ENCODE data around the gene CHERP.

Gene CHERP, protein sequence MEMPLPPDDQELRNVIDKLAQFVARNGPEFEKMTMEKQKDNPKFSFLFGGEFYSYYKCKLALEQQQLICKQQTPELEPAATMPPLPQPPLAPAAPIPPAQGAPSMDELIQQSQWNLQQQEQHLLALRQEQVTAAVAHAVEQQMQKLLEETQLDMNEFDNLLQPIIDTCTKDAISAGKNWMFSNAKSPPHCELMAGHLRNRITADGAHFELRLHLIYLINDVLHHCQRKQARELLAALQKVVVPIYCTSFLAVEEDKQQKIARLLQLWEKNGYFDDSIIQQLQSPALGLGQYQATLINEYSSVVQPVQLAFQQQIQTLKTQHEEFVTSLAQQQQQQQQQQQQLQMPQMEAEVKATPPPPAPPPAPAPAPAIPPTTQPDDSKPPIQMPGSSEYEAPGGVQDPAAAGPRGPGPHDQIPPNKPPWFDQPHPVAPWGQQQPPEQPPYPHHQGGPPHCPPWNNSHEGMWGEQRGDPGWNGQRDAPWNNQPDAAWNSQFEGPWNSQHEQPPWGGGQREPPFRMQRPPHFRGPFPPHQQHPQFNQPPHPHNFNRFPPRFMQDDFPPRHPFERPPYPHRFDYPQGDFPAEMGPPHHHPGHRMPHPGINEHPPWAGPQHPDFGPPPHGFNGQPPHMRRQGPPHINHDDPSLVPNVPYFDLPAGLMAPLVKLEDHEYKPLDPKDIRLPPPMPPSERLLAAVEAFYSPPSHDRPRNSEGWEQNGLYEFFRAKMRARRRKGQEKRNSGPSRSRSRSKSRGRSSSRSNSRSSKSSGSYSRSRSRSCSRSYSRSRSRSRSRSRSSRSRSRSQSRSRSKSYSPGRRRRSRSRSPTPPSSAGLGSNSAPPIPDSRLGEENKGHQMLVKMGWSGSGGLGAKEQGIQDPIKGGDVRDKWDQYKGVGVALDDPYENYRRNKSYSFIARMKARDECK

GRCh38 chr19:16542045-16542909, at the start of gene CHERP:
TSS of gene CHERP (minus strand) at chr19:16542437. CDS start at chr19:16542378, 59 bp downstream.
- peak; percentile 95 for DNase-seq

DNA sequence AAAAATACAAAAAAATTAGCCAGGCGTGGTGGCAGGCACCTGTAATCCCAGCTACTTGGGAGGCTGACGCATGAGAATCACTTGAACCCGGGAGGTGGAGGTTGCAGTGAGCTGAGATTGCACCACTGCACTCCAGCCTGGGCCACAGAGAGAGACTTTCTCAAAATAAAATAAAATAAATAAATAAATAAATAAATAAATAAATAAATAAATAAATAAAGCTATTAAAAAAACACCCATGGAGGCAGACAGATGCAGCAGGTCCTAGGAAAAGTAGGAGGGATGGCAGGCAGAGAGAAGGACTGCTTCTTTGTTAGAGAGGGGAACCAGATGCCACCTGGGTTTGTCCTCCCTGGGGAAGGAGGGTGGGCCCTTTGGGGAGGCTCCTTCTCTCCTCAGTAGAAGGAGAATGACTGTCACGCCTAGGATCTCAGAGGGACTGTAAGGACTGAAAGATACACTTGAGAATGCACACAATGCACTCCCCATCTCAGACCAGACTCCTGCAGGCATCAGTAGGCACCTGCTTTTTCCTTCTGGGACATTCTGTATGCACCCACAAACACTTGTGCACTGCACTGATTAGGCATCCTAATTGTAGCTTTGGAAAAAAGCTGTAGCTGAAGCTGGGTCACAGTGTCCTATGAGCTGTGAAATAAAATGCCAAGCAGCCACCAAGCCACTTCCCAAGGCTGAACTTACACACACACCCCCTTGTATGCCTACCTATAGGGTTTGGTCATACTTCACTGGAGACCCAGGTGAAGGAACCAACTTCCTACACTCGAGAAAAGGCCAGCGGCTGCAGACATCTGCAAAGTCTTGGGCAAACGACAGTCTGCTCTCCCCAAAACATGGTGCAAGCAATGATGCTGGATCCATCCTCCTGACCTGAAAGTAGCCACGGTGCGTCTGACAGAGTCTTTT, 48.9 kb upstream of the CHERP start:
- DNase-seq = no peak

- no peak for DNase-seq
Observed at GRCh38 chr19:16589917-16590316, 47.7 kb upstream of the CHERP start.

GRCh38 chr19:16588824-16589577, 46.8 kb upstream of the CHERP start:
- DNase-seq = no peak

DNA sequence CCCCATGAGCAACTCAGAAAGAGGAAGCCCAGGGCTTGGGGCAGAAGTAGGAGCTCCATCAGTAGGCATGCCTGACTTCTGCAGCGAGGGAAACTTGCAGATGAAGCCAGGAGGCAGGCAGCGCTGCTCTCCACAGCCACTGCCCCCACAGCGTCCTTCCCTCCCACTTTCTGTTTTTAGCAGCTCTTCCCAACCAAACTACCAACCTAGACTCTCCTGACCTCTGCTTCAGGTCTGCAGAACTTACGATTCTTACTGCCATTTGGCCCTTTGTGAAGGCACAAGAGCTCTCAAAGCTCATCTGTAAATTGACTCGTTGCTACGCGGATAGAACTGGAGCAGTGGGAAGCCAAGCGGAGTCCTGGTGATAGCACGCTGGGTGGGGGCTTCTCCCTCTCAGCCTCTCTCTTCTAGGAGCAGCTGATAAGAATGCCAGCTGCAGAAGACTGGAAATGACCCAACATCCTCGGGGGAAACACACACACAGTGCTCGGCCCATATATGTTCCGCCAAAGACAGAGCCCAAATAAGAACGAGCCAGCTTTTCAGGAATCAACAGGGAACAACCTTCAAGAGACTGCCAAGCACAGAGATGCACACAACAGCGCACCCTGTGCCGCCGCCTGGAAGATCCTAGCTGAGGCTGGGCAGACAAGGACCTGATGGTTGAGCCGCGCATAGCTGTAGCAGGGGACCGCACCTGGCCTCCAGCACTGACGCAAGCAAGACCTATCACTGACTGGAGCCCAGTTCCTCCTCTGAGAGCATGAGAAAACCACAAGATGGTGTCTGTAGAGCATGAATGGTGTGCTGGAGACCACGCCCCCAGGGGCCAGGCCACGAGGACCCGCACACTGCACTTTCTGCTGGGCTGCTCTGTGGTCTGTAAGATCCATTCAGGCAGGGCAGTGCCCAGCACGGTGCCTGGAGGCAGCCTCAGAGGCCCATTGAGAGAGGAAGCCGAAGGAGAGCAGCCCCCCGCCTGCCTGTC, 45.9 kb upstream of the CHERP start:
- DNase-seq = no peak

DNA sequence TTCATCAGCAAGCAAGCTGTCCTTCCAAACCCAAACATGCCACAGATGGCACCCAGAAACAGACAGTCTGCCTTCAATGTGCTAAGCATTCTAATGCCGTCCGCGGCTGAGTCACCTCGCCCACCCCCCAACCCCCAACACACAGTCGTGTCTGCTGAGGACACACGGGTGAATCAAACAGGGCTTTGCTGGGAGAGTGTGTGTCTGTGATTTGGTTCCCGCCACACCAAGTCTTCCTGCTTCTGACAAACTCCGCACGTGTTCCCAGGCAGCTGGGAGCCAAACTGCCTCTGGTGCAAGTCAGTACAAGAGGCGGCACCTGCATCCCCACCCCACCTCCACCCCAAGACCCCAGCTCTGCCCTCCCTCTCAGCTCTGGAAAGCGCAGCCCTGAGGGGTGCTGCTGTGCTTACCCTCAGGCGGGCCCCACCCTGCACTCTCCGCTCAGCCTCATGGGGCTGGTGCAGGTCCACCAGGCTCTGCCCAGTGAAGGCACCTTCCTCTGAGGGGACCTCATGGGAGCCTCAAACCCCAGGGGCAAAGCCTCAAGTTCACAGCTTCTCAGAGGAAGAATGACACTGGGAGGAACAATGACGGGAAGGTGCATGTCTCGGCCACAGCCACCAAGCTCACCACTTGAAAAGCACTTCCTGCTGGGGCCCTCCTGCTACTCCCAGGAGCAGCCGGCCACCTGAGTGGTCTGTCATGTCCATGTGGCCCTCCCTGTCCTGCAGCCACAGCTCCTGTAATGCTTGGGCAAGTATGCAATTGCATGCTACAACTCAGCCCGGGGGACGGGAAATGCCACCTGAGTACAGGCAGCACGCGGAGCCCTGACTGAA, 45.0 kb upstream of the CHERP start:
- DNase-seq = no peak

DNA sequence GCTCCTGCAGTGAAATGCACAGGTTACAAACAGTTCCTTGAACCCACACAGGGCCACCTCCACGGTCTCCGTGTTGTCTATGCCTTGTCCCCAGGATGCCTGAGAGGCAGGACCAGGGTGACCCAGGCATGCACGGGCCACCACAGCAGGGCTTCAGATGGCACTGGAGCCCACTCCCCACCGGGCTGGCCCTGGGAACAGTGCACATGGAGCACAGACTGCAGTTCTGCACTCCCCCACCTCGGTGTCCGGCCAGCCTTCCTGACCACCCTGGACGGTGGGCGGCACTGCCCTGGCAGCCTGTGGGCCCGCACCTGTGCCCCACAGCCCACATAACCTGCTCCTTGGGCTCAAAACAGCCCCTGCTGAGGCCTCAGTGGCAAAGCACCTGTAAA, 44.2 kb upstream of the CHERP start:
- no peak for DNase-seq

DNA sequence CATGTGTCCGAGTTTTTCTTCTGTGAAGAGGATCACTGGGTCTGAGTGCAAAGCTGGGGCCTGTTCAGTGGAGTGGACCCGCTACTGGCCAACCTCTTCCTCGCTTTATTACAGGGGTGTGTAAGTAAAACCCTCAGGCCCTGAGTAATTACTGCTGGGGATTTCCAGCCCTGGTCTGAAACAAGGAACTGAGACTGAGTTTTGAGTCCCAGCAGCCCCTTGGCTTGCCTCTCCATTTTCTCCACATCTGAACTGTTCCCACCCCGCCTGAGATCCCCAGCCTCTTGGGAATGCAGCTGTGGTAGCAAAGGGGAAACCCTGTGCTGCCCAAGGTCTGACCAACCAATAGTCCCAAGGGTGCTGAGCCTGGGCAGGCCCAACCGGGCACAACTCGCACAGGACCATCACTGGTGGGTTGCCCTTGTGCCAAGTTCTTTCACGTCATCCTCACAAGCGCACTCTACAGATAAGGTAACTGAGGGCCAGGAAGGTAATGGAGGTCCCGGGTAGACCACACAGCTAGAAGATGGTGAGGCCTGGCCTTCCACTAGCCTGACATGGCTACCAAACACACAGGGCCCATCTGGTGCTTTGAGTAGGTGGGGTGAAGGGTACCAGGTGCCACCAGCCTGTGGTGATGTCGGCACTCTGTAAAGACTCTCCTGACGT, 43.7 kb upstream of the CHERP start:
- peak; percentile 12 for DNase-seq

DNA sequence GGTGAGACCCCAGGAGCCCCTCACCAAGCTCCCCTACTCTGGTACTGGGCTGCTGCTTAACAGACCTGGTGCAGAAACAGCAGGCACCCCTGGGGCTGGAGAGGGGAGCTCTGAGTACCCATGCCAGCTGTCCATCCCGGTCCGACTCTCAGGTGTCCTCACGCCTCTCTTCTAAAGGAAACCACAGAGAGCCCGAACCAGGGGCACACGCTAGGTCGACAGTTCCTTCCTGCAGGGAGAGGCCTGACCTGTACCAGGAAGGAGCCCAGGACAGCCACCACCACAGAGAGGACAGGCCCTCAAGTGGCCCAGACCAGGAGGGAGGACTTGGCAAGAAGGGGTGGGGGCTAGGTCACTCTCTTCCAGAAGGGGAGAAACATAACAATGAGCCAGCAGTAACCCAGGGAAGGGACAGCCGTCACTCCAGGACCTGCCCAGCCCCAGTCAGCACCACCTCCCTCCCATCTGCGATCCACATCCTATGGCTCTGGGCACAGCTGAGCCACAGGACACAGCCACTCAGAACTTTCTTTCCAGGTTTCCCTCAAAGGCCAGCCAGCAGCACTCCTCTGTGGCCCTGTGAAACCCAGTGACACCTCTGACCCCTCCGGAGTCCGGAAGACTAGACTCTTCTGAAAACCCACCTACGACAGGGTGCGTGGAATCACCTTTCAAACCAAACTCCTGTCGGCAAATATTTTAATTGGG, 43.0 kb upstream of the CHERP start:
- no peak for DNase-seq

GRCh38 chr19:16584248-16585093, 42.2 kb upstream of the CHERP start:
- DNase-seq = peak; percentile 74

GRCh38 chr19:16582486-16583261, 40.4 kb upstream of the CHERP start:
- DNase-seq = no peak

DNA sequence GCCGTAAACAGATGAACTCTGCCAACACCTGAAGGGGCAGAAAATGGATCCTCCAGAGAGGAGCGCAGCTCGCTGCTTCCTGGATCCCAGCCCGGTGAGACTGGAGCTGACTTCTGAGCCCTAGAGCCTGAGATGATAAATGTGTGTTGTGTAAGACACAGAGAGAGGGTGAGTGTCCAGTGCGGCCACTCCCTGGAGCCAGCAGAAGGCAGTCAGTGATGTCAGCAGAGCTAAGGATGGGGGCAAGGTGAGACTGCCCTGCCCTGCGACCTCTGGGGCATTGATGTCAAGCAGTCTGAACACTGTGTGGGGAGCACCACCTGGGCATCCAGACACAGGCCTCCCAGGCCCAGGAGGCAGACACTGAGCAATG, 39.7 kb upstream of the CHERP start:
- peak; percentile 78 for DNase-seq

GRCh38 chr19:16581145-16581970, 39.1 kb upstream of the CHERP start:
- DNase-seq = no peak

DNA sequence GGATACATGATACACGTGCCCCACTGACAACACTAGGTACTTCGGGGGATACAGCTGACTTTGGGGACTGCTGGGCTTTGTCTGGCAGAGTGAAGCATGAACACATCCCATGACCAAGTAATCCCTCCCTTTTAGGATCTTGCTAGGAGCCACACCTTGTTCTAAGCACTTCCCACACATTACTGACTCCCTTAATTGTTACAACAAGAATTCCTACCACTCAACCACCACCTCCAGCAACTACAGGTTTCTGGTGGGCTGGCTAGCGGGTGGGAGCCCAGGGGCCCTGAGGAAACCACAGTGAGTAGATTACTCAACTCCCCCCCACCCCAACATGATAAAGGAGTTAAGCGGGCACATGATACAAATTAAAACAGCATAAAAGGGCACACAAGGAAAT, 37.1 kb upstream of the CHERP start:
- DNase-seq = no peak

DNA sequence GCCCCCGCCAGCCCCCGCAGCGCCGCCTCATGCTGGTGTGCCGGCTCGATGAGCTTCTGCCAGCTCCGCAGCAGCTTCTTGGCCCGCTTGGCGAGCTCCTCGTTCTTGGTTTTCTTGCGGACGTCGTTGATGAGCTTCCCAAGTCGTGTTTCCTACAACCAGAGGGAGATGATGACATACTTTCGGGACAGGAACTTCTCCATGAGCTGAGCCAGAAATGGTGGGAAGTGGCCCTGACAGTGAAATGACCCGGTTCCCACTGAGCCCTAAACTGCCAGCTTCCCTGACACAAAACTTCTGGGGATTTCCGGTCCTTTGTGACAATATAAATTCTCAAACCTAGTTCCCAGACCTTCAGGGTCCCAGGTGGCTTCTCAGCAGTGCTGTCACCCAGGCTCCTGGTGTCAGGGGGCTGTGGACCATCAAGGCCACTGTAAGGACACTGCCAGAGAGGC, 35.3 kb upstream of the CHERP start:
- no peak for DNase-seq
